WTC11 (cell line): Measurements from ENCODE around the gene TASP1. TPM values are rescaled to one million over a fixed set of nuclear protein-coding genes. Genes with fewer than 3 reads are reported as not detected.

Experiments
- ATAC-seq: fragments of 200-7000 bp; cut with Tn5 transposase; 2 replicates; pipeline ENCODE4 v1.10.0; 2021; ENCODE audit warnings: mild to moderate bottlenecking, moderate library complexity
- CTCF ChIA-PET: fragments of 300-600 bp; sonication (Branson Sonifier 250); formaldehyde crosslinking; loops from one replicate; lab custom pipeline; 2021; ENCODE audit warnings: antibody characterized with exemption; lab: Charles Lee
- POLR2A ChIA-PET: fragments of 350-600 bp; sonication (Branson Sonifier 250); formaldehyde crosslinking; loops from one replicate; lab custom pipeline; 2021; ENCODE audit warnings: antibody characterized with exemption; lab: Charles Lee
- DNase-seq: peaks from one replicate; pipeline ENCODE4 v3.0.0; 2021; ENCODE audit warnings: low spot score
- H3K27ac Mint-ChIP-seq: 2 replicates; pipeline ENCODE4 v1.8.0; 2021; ENCODE audit warnings: mixed read lengths
- H3K27me3 Mint-ChIP-seq: 2 replicates; pipeline ENCODE4 v1.8.0; 2021; ENCODE audit warnings: low read depth, mild to moderate bottlenecking, moderate library complexity, mixed read lengths
- H3K36me3 Mint-ChIP-seq: 2 replicates; pipeline ENCODE4 v1.8.0; 2021; ENCODE audit warnings: mixed read lengths
- H3K4me1 Mint-ChIP-seq: 2 replicates; pipeline ENCODE4 v1.8.0; 2022; ENCODE audit warnings: mixed read lengths
- H3K4me3 Mint-ChIP-seq: 2 replicates; pipeline ENCODE4 v1.8.0; 2021; ENCODE audit warnings: mild to moderate bottlenecking, moderate library complexity, mixed read lengths
- H3K9me3 Mint-ChIP-seq: 2 replicates; pipeline ENCODE4 v1.8.0; 2021; ENCODE audit warnings: mixed read lengths
- ATF3 ChIP-seq: sonication (generic); formaldehyde crosslinking; conservative IDR thresholded peaks from 2 replicates; pipeline ENCODE4 v1.8.1; 2022; ENCODE audit warnings: mild to moderate bottlenecking, missing genetic modification reagents
- ATF6 ChIP-seq: sonication (generic); formaldehyde crosslinking; IDR thresholded peaks from 2 replicates; pipeline ENCODE4 v1.8.1; 2023; ENCODE audit warnings: mild to moderate bottlenecking, missing genetic modification reagents
- CBFB ChIP-seq: sonication (generic); formaldehyde crosslinking; IDR thresholded peaks from 2 replicates; pipeline ENCODE4 v1.8.1; 2022; ENCODE audit warnings: mild to moderate bottlenecking, low read depth, missing genetic modification reagents
- E2F1 ChIP-seq: sonication (generic); formaldehyde crosslinking; IDR thresholded peaks from 2 replicates; pipeline ENCODE4 v1.8.0; 2022; ENCODE audit warnings: mild to moderate bottlenecking, missing genetic modification reagents
- ESRRA ChIP-seq: sonication (generic); formaldehyde crosslinking; IDR thresholded peaks from 2 replicates; pipeline ENCODE4 v1.8.1; 2022; ENCODE audit warnings: mild to moderate bottlenecking, missing genetic modification reagents, borderline replicate concordance
- GRHL2 ChIP-seq: fragments of 250-450 bp; sonication (Bioruptor Pico); IDR thresholded peaks from 2 replicates; pipeline ENCODE4 v1.8.0; 2022; ENCODE audit warnings: mild to moderate bottlenecking, moderate library complexity; ENCODE audit not compliant: insufficient replicate concordance, severe bottlenecking
- JAZF1 ChIP-seq: fragments of 250-450 bp; sonication (Bioruptor Pico); IDR thresholded peaks from 2 replicates; pipeline ENCODE4 v1.9.0; 2021; ENCODE audit warnings: moderate library complexity, mild to moderate bottlenecking, inconsistent platforms
- JUN ChIP-seq: sonication (generic); formaldehyde crosslinking; IDR thresholded peaks from 2 replicates; pipeline ENCODE4 v1.8.0; 2023; ENCODE audit warnings: mild to moderate bottlenecking, missing genetic modification reagents
- MXD4 ChIP-seq: fragments of 250-450 bp; sonication (Bioruptor Pico); IDR thresholded peaks from 2 replicates; pipeline ENCODE4 v1.8.0; 2021; ENCODE audit warnings: mild to moderate bottlenecking, moderate library complexity, borderline replicate concordance
- MYBL2 ChIP-seq: sonication (generic); formaldehyde crosslinking; IDR thresholded peaks from 2 replicates; pipeline ENCODE4 v1.8.1; 2023; ENCODE audit warnings: mild to moderate bottlenecking, moderate library complexity, missing genetic modification reagents
- RELA ChIP-seq: sonication (generic); formaldehyde crosslinking; IDR thresholded peaks from 2 replicates; pipeline ENCODE4 v1.8.1; 2022; ENCODE audit warnings: missing genetic modification reagents, mild to moderate bottlenecking, borderline replicate concordance
- RORB ChIP-seq: fragments of 250-450 bp; sonication (Bioruptor Pico); IDR thresholded peaks from 2 replicates; pipeline ENCODE4 v1.9.0; 2021; ENCODE audit warnings: mild to moderate bottlenecking
- SMAD3 ChIP-seq: sonication (generic); formaldehyde crosslinking; IDR thresholded peaks from 2 replicates; pipeline ENCODE4 v1.8.0; 2022; ENCODE audit warnings: missing genetic modification reagents, mild to moderate bottlenecking, borderline replicate concordance
- TEAD1 ChIP-seq: sonication (generic); formaldehyde crosslinking; IDR thresholded peaks from 2 replicates; pipeline ENCODE4 v1.8.0; 2022; ENCODE audit warnings: mild to moderate bottlenecking, missing genetic modification reagents
- TEAD4 ChIP-seq: sonication (generic); formaldehyde crosslinking; IDR thresholded peaks from 2 replicates; pipeline ENCODE4 v1.8.0; 2022; ENCODE audit warnings: mild to moderate bottlenecking, missing genetic modification reagents
- TP53 ChIP-seq: sonication (generic); formaldehyde crosslinking; IDR thresholded peaks from 2 replicates; pipeline ENCODE4 v1.8.1; 2023; ENCODE audit warnings: mild to moderate bottlenecking, missing genetic modification reagents
- total RNA-seq: library from RNA; stranded (reverse); gene quantifications from 3 replicates; pipeline ENCODE4 v1.2.3, GENCODE V29; 2021
- TF ChIP-seq, protein P1 (sequence below): sonication (generic); formaldehyde crosslinking; IDR thresholded peaks from 2 replicates; pipeline ENCODE4 v1.8.0; 2023; ENCODE audit warnings: missing genetic modification reagents
- TF ChIP-seq, protein P2 (sequence below): sonication (generic); formaldehyde crosslinking; IDR thresholded peaks from 2 replicates; pipeline ENCODE4 v1.8.0; 2022; ENCODE audit warnings: mild to moderate bottlenecking, missing genetic modification reagents
- TF ChIP-seq, protein P3 (sequence below): sonication (generic); formaldehyde crosslinking; IDR thresholded peaks from 2 replicates; pipeline ENCODE4 v1.8.1; 2022; ENCODE audit warnings: low read depth, mild to moderate bottlenecking, moderate library complexity, missing genetic modification reagents, borderline replicate concordance
- TF ChIP-seq, protein P4 (sequence below): sonication (generic); formaldehyde crosslinking; IDR thresholded peaks from 2 replicates; pipeline ENCODE4 v1.8.0; 2023; ENCODE audit warnings: mild to moderate bottlenecking, missing genetic modification reagents
- TF ChIP-seq, protein P5 (sequence below): sonication (generic); formaldehyde crosslinking; IDR thresholded peaks from 2 replicates; pipeline ENCODE4 v1.8.0; 2022; ENCODE audit warnings: mild to moderate bottlenecking, missing genetic modification reagents

The TASP1 gene
- total RNA-seq, 1 experiment from 2014 or later, result 12.4 TPM

- TF ChIP-seq, protein P1, sequence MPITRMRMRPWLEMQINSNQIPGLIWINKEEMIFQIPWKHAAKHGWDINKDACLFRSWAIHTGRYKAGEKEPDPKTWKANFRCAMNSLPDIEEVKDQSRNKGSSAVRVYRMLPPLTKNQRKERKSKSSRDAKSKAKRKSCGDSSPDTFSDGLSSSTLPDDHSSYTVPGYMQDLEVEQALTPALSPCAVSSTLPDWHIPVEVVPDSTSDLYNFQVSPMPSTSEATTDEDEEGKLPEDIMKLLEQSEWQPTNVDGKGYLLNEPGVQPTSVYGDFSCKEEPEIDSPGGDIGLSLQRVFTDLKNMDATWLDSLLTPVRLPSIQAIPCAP (CRISPR knock-in tag), result no peak
- TF ChIP-seq MXD4 (no peak), E2F1 (no peak), RELA (CRISPR knock-in tag) (no peak), ATF6 (CRISPR knock-in tag) (no peak), ESRRA (CRISPR knock-in tag) (no peak)
Observed at GRCh38 chr20:13656721-13657368, 18.1 kb upstream of the TASP1 start (continued).

- Mint-ChIP-seq H3K27me3 (no peaks in the 10 kb centered on the region), H3K36me3 (no peaks in the 10 kb centered on the region), H3K27ac (no peak overlapping the region), H3K4me3 (no peak overlapping the region), H3K4me1 (peaks cover 13% of the 10 kb centered on the region), H3K9me3 (no peaks in the 10 kb centered on the region)
- TF ChIP-seq CBFB (no peak), TEAD1 (CRISPR knock-in tag) (no peak), JAZF1 (CRISPR knock-in tag) (no peak), JUN (CRISPR knock-in tag) (no peak), MYBL2 (CRISPR knock-in tag) (no peak), TP53 (CRISPR knock-in tag) (no peak), TEAD4 (CRISPR knock-in tag) (no peak), RORB (CRISPR knock-in tag) (no peak), ATF3 (no peak)
- TF ChIP-seq, protein P2, sequence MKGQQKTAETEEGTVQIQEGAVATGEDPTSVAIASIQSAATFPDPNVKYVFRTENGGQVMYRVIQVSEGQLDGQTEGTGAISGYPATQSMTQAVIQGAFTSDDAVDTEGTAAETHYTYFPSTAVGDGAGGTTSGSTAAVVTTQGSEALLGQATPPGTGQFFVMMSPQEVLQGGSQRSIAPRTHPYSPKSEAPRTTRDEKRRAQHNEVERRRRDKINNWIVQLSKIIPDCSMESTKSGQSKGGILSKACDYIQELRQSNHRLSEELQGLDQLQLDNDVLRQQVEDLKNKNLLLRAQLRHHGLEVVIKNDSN (CRISPR knock-in tag), result no peak
- TF ChIP-seq, protein P3, sequence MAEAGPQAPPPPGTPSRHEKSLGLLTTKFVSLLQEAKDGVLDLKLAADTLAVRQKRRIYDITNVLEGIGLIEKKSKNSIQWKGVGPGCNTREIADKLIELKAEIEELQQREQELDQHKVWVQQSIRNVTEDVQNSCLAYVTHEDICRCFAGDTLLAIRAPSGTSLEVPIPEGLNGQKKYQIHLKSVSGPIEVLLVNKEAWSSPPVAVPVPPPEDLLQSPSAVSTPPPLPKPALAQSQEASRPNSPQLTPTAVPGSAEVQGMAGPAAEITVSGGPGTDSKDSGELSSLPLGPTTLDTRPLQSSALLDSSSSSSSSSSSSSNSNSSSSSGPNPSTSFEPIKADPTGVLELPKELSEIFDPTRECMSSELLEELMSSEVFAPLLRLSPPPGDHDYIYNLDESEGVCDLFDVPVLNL (CRISPR knock-in tag), result no peak
- CTCF ChIA-PET, result no interaction called here
- ATAC-seq (no peak), DNase-seq (no peak)
- POLR2A ChIA-PET, result no interaction called here
Observed at GRCh38 chr20:13654463-13655023, 15.8 kb upstream of the TASP1 start.

DNA sequence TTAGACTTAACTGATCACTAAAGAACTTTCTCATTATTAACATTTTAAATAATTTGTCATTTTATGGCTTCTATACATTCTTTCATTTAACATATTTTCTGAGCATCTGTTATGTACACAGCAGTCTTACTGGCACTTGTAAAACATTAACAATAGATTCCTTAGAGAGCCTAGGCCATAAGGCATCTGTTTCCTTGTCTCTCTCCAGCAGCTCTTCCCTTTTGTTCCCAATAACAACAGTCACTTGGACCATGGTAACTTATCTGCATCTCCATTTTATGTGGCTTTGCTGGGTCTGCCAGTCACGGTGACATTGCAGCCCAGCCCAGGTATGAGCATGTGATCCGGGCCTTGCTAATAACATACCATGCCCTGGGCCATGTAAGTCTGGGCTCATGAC, 11.7 kb upstream of the TASP1 start:
- H3K27ac Mint-ChIP-seq, result no peak overlapping the region
- no peak overlapping the region for H3K4me3 Mint-ChIP-seq
- TF ChIP-seq RELA (CRISPR knock-in tag), result no peak
- TF ChIP-seq, protein P4, sequence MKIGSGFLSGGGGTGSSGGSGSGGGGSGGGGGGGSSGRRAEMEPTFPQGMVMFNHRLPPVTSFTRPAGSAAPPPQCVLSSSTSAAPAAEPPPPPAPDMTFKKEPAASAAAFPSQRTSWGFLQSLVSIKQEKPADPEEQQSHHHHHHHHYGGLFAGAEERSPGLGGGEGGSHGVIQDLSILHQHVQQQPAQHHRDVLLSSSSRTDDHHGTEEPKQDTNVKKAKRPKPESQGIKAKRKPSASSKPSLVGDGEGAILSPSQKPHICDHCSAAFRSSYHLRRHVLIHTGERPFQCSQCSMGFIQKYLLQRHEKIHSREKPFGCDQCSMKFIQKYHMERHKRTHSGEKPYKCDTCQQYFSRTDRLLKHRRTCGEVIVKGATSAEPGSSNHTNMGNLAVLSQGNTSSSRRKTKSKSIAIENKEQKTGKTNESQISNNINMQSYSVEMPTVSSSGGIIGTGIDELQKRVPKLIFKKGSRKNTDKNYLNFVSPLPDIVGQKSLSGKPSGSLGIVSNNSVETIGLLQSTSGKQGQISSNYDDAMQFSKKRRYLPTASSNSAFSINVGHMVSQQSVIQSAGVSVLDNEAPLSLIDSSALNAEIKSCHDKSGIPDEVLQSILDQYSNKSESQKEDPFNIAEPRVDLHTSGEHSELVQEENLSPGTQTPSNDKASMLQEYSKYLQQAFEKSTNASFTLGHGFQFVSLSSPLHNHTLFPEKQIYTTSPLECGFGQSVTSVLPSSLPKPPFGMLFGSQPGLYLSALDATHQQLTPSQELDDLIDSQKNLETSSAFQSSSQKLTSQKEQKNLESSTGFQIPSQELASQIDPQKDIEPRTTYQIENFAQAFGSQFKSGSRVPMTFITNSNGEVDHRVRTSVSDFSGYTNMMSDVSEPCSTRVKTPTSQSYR (CRISPR knock-in tag), result no peak
- TF ChIP-seq, protein P5, sequence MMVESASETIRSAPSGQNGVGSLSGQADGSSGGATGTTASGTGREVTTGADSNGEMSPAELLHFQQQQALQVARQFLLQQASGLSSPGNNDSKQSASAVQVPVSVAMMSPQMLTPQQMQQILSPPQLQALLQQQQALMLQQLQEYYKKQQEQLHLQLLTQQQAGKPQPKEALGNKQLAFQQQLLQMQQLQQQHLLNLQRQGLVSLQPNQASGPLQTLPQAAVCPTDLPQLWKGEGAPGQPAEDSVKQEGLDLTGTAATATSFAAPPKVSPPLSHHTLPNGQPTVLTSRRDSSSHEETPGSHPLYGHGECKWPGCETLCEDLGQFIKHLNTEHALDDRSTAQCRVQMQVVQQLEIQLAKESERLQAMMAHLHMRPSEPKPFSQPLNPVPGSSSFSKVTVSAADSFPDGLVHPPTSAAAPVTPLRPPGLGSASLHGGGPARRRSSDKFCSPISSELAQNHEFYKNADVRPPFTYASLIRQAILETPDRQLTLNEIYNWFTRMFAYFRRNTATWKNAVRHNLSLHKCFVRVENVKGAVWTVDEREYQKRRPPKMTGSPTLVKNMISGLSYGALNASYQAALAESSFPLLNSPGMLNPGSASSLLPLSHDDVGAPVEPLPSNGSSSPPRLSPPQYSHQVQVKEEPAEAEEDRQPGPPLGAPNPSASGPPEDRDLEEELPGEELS, result no peak
- TF ChIP-seq SMAD3 (CRISPR knock-in tag), result no peak
- no peak for TF ChIP-seq GRHL2

More for the DNA sequence above, 11.7 kb upstream of the TASP1 start:
- no peak for DNase-seq
- Mint-ChIP-seq H3K4me1 (peaks cover 21% of the 10 kb centered on the region), H3K27me3 (no peaks in the 10 kb centered on the region), H3K9me3 (no peaks in the 10 kb centered on the region), H3K36me3 (no peaks in the 10 kb centered on the region)
- ChIA-PET CTCF (no interaction called here), POLR2A (no interaction called here)
- ATAC-seq, result no peak
